GM12878 (cell line): Measurements from ENCODE around the gene SFXN2. TPM values are rescaled to one million over a fixed set of nuclear protein-coding genes. Genes with fewer than 3 reads are reported as not detected.

ENCODE experiments used
- ATAC-seq: fragments of 200-7000 bp; cut with Tn5 transposase; 3 replicates; pipeline ENCODE4 v1.9.1; 2020; ENCODE audit warnings: mild to moderate bottlenecking, moderate library complexity
- BruUV-seq: library from RNA; stranded (reverse); fragments of 400-500 nt; replicated peaks from 2 replicates; lab custom pipeline; 2021; lab: Mats Ljungman, UMichigan
- CTCF ChIA-PET: fragments of 300-600 bp; sonication (Branson Sonifier 250); formaldehyde crosslinking; extraction: SDS; loops from one replicate; lab custom pipeline; 2021; ENCODE audit warnings: inconsistent platforms; lab: Yijun Ruan, JAX
- POLR2A ChIA-PET: fragments of 350-600 bp; formaldehyde crosslinking; extraction: SDS; loops from one replicate; lab custom pipeline; 2021; ENCODE audit warnings: inconsistent platforms; lab: Charles Lee
- RAD21 ChIA-PET: fragments of 300-600 bp; sonication (Branson Sonifier 250); formaldehyde crosslinking; loops from one replicate; lab custom pipeline; 2023; ENCODE audit warnings: antibody characterized with exemption; ENCODE audit not compliant: unreplicated experiment; lab: Charles Lee
- SMC1A ChIA-PET: fragments of 300-600 bp; sonication (Branson Sonifier 250); formaldehyde crosslinking; loops from one replicate; lab custom pipeline; 2023; ENCODE audit not compliant: unreplicated experiment, uncharacterized antibody; lab: Charles Lee
- DNase-seq: peaks from one replicate; pipeline ENCODE4 v3.0.0-alpha.2; 2011; ENCODE audit warnings: low read depth, low spot score
- FAIRE-seq: peaks from 3 replicates; lab custom pipeline; 2011; peaks lifted over from hg19 to GRCh38; lab: Jason Lieb, UNC
- H2AFZ ChIP-seq: 2 replicates; pipeline ENCODE4 v1.6.0; 2011; ENCODE audit warnings: low read depth, low read length, control low read depth; ENCODE audit not compliant: control insufficient read depth
- H3K27ac ChIP-seq: 2 replicates; pipeline ENCODE4 v1.5.1; 2011; ENCODE audit warnings: control low read depth; ENCODE audit not compliant: control insufficient read depth, insufficient read depth
- H3K27me3 ChIP-seq, 2 experiments: replicated peaks in 1 of 2; 2 replicates each; pipeline versions ENCODE4 v1.6.0 to v1.6.1; 2011; ENCODE audit warnings: low read length in 1 of 2; ENCODE audit not compliant: control insufficient read depth in 2 of 2, insufficient read depth in 2 of 2
- H3K36me3 ChIP-seq, 2 experiments: 2 replicates each; pipeline ENCODE4 v1.5.1; 2011; ENCODE audit warnings: low read length in 1 of 2; ENCODE audit not compliant: control insufficient read depth in 2 of 2, insufficient read depth in 2 of 2
- H3K4me1 ChIP-seq: 2 replicates; pipeline ENCODE4 v1.6.1; 2011; ENCODE audit warnings: mild to moderate bottlenecking, low read length, moderate library complexity, mixed read lengths; ENCODE audit not compliant: control insufficient read depth, insufficient read depth
- H3K4me2 ChIP-seq: 2 replicates; pipeline ENCODE4 v1.6.0; 2011; ENCODE audit warnings: control low read depth; ENCODE audit not compliant: control insufficient read depth, insufficient read depth
- H3K4me3 ChIP-seq: fragments of 200-600 bp; sonication (generic); 2 replicates; pipeline ENCODE4 v1.5.1; 2016
- H3K79me2 ChIP-seq: 2 replicates; pipeline ENCODE4 v1.6.0; 2011; ENCODE audit warnings: low read length; ENCODE audit not compliant: control insufficient read depth, insufficient read depth
- H3K9ac ChIP-seq: 2 replicates; pipeline ENCODE4 v1.8.0; 2011; ENCODE audit warnings: low read length, control low read depth, mixed read lengths; ENCODE audit not compliant: control insufficient read depth, insufficient read depth
- H3K9me3 ChIP-seq: replicated peaks from 3 replicates; pipeline ENCODE4 v1.5.1; 2011; ENCODE audit warnings: mild to moderate bottlenecking, low read length; ENCODE audit not compliant: control insufficient read depth, insufficient read depth
- H4K20me1 ChIP-seq: 2 replicates; pipeline ENCODE4 v1.6.0; 2011; ENCODE audit not compliant: control insufficient read depth, insufficient read depth
- BACH1 ChIP-seq: fragments of 450-650 bp; IDR thresholded peaks from 2 replicates; pipeline ENCODE4 v1.6.1; 2017; ENCODE audit warnings: mild to moderate bottlenecking, borderline replicate concordance
- E2F8 ChIP-seq: fragments of 450-650 bp; IDR thresholded peaks from 2 replicates; pipeline ENCODE4 v1.6.1; 2018; ENCODE audit warnings: mild to moderate bottlenecking, low read depth, moderate library complexity; ENCODE audit not compliant: partially characterized antibody
- ETV6 ChIP-seq, 2 experiments: fragments of 450-650 bp in 1 of 2; IDR thresholded peaks in 1 of 2; conservative IDR thresholded peaks in 1 of 2; 2 replicates each; pipeline ENCODE4 v1.6.1; 2014; ENCODE audit warnings: antibody characterized with exemption in 1 of 2, borderline replicate concordance in 1 of 2, low read depth in 1 of 2, mild to moderate bottlenecking in 1 of 2, moderate library complexity in 1 of 2
- EZH2 ChIP-seq: IDR thresholded peaks from 2 replicates; pipeline ENCODE4 v1.6.1; 2012; ENCODE audit warnings: low read depth, mild to moderate bottlenecking, control low read depth, inconsistent platforms, low read length, borderline replicate concordance; ENCODE audit not compliant: control insufficient read depth
- NBN ChIP-seq: fragments of 450-650 bp; IDR thresholded peaks from 2 replicates; pipeline ENCODE4 v1.6.1; 2016
- NFIC ChIP-seq: IDR thresholded peaks from 2 replicates; pipeline ENCODE4 v1.6.1; 2012; ENCODE audit warnings: low read depth, mild to moderate bottlenecking, inconsistent platforms, low read length, moderate library complexity
- NFXL1 ChIP-seq: fragments of 450-650 bp; IDR thresholded peaks from 2 replicates; pipeline ENCODE4 v1.6.1; 2017; ENCODE audit warnings: antibody characterized with exemption, mild to moderate bottlenecking, borderline replicate concordance
- NKRF ChIP-seq: fragments of 450-650 bp; conservative IDR thresholded peaks from 2 replicates; pipeline ENCODE4 v1.6.1; 2017; ENCODE audit warnings: mild to moderate bottlenecking, moderate library complexity
- NR2C2 ChIP-seq: IDR thresholded peaks from 2 replicates; pipeline ENCODE4 v1.6.1; 2011; ENCODE audit warnings: borderline replicate concordance, low read depth; ENCODE audit not compliant: control insufficient read depth, insufficient read length
- PKNOX1 ChIP-seq: fragments of 450-650 bp; IDR thresholded peaks from 2 replicates; pipeline ENCODE4 v1.6.1; 2016; ENCODE audit warnings: mild to moderate bottlenecking
- POLR2A ChIP-seq: IDR thresholded peaks from 2 replicates; pipeline ENCODE4 v1.6.1; 2011; ENCODE audit warnings: low read depth, mild to moderate bottlenecking, low read length
- POLR2AphosphoS5 ChIP-seq: IDR thresholded peaks from 2 replicates; pipeline ENCODE4 v1.6.1; 2011; ENCODE audit warnings: mild to moderate bottlenecking, low read length, inconsistent platforms
- TCF7 ChIP-seq: IDR thresholded peaks from 2 replicates; pipeline ENCODE4 v1.6.1; 2014; ENCODE audit warnings: antibody characterized with exemption, borderline replicate concordance
- WGBS: methylation state at CpG from one replicate; pipeline ENCODE4 v1.1.6; 2016; ENCODE audit warnings: low lambda C conversion rate; ENCODE audit not compliant: insufficient replicate concordance, insufficient coverage; ENCODE audit errors: missing lambda C conversion rate; 5-methylcytosine and 5-hydroxymethylcytosine counted together
- in situ Hi-C: fragments of 300-500 bp; cut with MboI; formaldehyde crosslinking; loops from 9 replicates; pipeline ENCODE4 v1.14.3; 2018; ENCODE audit warnings: mixed read lengths
- intact Hi-C: fragments of 100-400 bp; cut with micrococcal nuclease; formaldehyde crosslinking; loops from one replicate; pipeline ENCODE4 v1.14.2; 2022; ENCODE audit not compliant: unreplicated experiment
- polyA plus RNA-seq, 11 experiments: library from polyadenylated mRNA; depleted of rRNA in 4 of 11; unstranded in 6 of 11; stranded (reverse) in 5 of 11; fragments of >200 nt; fragmentation: Nextera tagmentation in 4 of 11; fragmentation: Illumina TruSeq in 1 of 11; extraction: Ambion mirVana in 4 of 11; extraction: Trizol in 1 of 11; gene quantifications; 1 replicate in 1 of 11; 2 replicates in 10 of 11; pipeline versions ENCODE4 v1.2.1 to v1.2.3, GENCODE V29; 2011 to 2016; ENCODE audit warnings: inconsistent platforms in 2 of 11, missing spikeins in 2 of 11, low read depth in 1 of 11
- total RNA-seq, 4 experiments: library from RNA; depleted of rRNA in 3 of 4; stranded (reverse); fragments of >200 nt in 3 of 4; fragmentation: Illumina TruSeq in 1 of 4; extraction: Trizol in 1 of 4; gene quantifications; 2 replicates each; pipeline versions ENCODE4 v1.2.1 to v1.2.3, GENCODE V29; 2013 to 2021

The SFXN2 gene
- total and polyA plus RNA-seq, 10 of the 15 experiments (the other 5 are each of a cell fraction or from before 2014, with no cell fraction given): 8.8 to 22.5 (median 18.5) TPM

GRCh38 chr10:102682416-102682815 is 32.0 kb upstream of the SFXN2 start (continued):
- TF ChIP-seq E2F8: no peak

- no peak for DNase-seq
- Histone ChIP-seq H2AFZ (no peak overlapping the region), H3K4me2 (no peak overlapping the region), H4K20me1 (no peaks in the 10 kb centered on the region), H3K4me1 (0 out of 2 replicates have a peak, but pooled peaks cover 3% of the 10 kb centered on the region), H3K36me3 (peaks cover 2 to 4% of the 10 kb centered on the region in 2 experiments; a peak in 3 of 4 replicates), H3K9me3 (no peaks in the 10 kb centered on the region), H3K9ac (no peak overlapping the region), H3K27ac (no peak overlapping the region), H3K27me3 (no peaks in the 10 kb centered on the region), H3K4me3 (no peak overlapping the region), H3K79me2 (no peaks in the 10 kb centered on the region)
- no peak for FAIRE-seq
- intact Hi-C loops (no loop called here), in situ Hi-C loops (no loop called here)
- no TSS peak for BruUV-seq
- CTCF ChIA-PET: interaction anchor here (0.9 to 1.1 kb wide), 2 partner anchors 13 to 219 kb away, joined by 4 read pairs; no protein-coding TSS in a partner anchor
- RAD21 ChIA-PET: no interaction called here
- WGBS: 85% methylated on average over 4 of the region's 4 CpGs
- POLR2A ChIA-PET: interaction anchor here (0.6 kb wide), 1 partner anchor 119 kb away, joined by 3 read pairs; no protein-coding TSS in a partner anchor
- no peak for ATAC-seq
- SMC1A ChIA-PET: interaction anchor here (0.9 to 1.7 kb wide), 2 partner anchors 18 to 29 kb away, joined by 3 to 4 read pairs; no protein-coding TSS in a partner anchor
- TF ChIP-seq POLR2AphosphoS5 (no peak), NR2C2 (no peak), ETV6 (conservative IDR thresholded peaks at IDR 0.05 in 1 of 2, IDR thresholded peaks at IDR 0.05 in 1 of 2; ENCODE audit: borderline replicate concordance in 1 of 2, low read depth in 1 of 2) (no peak), NFXL1 (no peak), TCF7 (no peak), NKRF (no peak), PKNOX1 (no peak), NBN (no peak), E2F8 (no peak), NFIC (no peak), EZH2 (no peak), BACH1 (no peak), POLR2A (no peak)
These were observed 31.5 kb upstream of the SFXN2 start for GRCh38 chr10:102682981-102683380.
